ENCODE data around the gene UBR2.
"Not testable (repeated sequence)": the region's sequence is repeated elsewhere in the genome, so short reads cannot be mapped to it uniquely, and the experiment has no call there.

The UBR2 gene

DNA sequence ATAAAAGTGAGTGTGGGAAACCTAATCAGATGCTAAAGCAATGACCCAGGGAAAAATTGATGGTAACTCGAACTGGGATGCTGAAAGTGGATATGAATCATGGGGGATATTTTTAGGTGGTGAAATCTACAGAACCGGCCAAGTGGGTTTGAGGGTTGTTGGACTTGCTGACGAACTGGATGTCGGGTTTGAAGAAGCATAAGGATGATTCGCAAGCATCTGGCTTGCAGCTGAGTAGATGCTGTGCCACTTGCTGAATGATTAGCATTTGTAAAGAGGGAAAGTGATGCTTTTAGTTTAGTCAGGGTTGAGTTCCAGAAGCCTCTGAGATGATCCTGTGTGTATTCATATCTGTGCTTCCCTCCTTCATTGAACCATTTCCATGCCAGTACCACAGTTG lies 54.9 kb downstream of the UBR2 start:
- DNase-seq = no peak

DNA sequence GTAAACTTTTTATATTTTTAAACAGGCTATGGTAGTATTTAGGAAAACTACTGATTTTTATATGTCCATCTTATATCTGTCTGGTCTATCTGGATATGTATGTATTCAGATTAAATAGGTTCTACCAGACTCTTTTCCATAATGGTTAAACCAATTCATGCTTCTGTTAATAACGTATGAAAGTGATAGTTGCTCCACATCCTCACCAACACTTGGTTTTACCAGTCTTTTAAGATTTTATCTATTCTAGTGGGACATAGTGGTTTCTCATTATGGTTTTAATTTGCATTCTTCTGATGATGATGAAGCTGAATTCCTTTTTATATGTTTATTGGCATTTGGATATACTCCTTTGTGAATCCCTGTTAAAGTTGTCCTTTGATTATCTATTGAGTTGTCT lies 56.1 kb downstream of the UBR2 start:
- DNase-seq = no peak

GRCh38 chr6:42624601-42625000 lies 60.8 kb downstream of the UBR2 start:
- no peak for DNase-seq

DNA sequence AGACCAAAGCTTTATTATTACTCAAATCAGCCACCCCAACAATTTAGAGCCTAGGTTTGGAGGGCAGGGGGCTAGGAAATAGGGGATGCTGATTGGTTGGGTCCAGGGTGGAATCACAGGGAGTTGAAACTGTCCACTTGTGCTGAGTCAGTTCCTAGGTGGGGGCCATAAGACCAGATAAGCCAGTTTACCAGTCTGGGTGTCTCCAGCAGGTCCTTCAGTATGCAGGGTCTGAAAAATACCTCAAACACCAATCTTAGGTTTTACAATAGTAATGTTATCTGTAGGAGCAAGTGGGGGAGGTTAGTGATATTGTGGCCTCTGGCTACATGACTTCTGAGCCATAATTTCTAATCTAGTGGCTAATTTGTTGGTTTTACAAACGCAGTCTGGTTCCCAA lies 63.2 kb downstream of the UBR2 start:
- DNase-seq = no peak

- no peak for DNase-seq
Measured at GRCh38 chr6:42627674-42628073, 63.8 kb downstream of the UBR2 start.

GRCh38 chr6:42628604-42629003 lies 64.8 kb downstream of the UBR2 start:
- no peak for DNase-seq

DNA sequence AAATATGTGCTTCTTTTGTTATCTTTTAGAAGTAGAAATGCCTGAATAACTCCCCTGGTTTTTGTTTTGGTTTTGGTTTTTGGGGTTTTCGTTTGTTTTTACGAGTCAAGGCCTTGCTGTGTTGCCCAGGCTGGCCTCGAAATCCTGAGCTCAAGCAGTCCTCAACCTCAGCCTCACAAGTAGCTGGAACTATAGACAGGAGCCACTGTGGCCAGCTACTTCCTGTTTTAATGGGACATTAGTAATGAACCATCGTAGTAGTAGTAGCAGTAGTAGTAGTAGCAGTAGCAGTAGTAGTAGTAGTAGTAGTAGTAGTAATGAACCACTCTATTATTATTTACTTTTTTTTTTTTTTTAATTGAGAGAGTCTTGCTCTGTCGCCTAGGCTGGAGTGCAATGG lies 66.0 kb downstream of the UBR2 start:
- DNase-seq = no peak

- no peak for DNase-seq
Measured at GRCh38 chr6:42637681-42638080, 73.9 kb downstream of the UBR2 start.

- no peak for DNase-seq
Measured at GRCh38 chr6:42642794-42643193, 79.0 kb downstream of the UBR2 start.

DNA sequence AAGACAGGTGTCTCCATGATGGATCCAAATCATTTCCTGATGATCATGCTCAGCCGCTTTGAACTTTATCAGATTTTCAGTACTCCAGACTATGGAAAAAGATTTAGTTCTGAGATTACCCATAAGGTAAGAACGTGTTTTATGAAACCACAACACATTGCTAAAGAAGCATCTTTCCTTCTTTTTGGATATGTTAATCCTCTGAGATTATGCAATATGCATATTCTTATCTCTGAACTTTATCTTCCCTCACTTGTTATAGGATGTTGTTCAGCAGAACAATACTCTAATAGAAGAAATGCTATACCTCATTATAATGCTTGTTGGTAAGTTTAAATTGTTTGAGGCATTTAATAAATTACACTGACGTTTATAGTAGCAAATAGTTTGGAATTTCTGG lies 80.4 kb downstream of the UBR2 start:
- DNase-seq = no peak

DNA sequence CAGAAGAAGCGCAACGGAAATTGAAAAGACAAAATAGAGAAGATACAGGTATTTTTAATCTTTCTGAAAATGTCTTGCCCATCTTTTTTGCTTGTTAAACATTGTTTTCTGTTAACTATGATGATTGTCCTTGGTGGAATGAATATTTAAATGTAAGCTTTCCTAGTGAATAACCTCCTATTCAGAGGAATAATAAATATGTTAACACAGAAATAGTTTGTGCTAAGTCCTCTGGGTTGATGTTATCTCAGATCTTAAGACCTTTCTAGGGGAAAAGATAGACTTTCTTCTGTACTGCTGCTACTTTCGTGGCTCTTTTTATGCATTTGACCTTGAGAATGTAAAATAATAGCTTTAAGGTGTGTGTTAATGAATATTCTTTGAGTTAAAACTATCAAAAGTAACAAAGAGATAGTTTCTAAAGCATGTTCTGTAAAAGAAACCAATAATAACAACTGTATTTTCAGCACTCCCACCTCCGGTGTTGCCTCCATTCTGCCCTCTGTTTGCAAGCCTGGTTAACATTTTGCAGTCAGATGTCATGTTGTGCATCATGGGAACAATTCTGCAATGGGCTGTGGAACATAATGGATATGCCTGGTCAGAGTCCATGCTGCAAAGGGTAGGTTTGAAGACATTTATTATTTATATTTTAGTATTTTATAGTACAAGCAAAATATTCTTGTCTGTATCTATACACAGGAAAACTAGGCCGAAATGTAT lies 88.4 kb downstream of the UBR2 start:
- DNase-seq = no peak

DNA sequence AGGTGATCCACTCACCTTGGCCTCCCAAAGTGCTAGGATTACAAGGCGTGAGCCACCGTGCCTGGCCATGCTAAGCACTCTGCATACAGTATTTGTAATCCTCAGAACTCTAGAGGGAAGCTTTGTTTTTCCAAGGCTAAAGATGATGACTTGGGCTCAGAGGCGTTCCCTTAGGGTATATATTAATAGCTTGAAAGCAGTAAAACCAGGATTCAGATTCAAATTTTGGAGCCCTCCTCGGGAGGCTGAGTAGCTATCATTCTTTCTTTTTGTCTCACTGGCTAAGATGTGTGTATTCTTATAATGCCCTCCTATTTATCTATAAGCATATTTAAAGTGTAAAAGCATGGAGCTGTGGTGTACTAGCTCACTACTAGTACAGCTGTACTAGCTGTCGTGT lies 90.0 kb downstream of the UBR2 start:
- no peak for DNase-seq

GRCh38 chr6:42659806-42660205 lies 96.0 kb downstream of the UBR2 start:
- no peak for DNase-seq

DNA sequence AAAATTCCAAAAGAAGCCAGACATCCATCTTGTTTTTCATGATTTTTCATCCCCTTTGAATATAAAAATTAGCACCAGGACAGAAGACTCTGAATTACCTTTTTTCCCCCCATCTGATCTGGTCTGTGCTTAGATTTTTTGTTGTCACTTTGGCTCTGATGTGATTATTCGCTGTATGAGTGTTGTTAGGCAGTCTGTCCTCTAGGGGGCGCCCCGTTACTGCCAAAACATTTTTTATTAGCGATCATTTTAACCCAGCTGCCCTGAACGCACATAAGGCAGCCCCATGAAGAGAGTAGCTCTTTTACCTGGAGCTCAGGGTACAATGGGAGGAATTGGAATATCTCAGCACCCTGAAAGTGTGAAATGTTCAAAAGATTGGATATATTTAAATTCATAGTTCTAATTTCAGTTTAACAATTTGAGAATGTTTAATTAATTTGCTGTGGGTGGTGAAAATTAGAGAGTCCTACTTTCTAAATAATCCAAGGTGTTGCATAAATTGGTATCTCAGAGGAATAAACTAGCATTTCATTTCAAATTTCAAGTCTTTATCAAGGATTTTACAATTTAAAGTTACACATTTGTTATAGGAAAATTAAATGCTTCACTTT lies 97.8 kb downstream of the UBR2 start:
- DNase-seq = peak; percentile 80

- DNase-seq = no peak
Measured at GRCh38 chr6:42664718-42665117, 100.9 kb downstream of the UBR2 start.

DNA sequence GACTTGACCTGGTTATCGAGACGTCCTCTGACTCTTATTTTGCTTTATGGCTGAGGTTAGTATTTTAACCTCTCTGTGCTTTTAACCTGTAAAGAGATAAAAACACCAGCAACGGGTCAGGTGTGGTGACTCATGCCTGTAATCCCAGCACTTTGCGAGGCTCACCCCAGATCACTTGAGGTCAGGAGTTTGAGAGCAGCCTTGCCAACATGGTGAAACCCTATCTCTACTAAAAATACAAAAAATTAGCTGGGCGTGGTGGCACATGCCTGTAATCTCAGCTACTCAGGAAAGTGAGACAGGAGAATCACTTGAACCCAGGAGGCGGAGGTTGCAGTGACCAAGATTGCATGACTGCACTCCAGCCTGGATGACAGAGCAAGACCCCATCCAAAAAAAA lies 110.5 kb downstream of the UBR2 start:
- not testable (repeated sequence) for DNase-seq

- DNase-seq = no peak
Measured at GRCh38 chr6:42674780-42675179, 111.0 kb downstream of the UBR2 start.

GRCh38 chr6:42679358-42679757 lies 115.5 kb downstream of the UBR2 start:
- no peak for DNase-seq

DNA sequence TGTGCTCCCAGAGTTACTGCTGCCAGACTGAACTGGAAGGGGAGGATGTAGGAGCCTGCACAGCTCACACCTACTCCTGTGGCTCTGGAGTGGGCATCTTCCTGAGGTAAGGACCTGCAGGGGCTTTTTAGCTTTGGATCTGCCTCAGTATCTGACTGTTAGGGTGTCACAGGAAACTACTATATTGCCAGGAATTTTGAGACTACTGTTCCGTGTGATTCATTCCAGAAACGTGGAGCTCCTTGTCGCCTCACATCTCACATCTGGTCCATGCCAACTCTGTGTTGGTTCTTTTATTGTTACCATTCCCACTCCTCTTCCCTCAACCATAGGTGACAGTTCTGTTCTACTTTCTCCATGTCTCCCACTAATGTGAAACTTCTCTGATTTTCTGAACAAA lies 124.5 kb downstream of the UBR2 start:
- no peak for DNase-seq

- DNase-seq = no peak
Measured at GRCh38 chr6:42689371-42689770, 125.5 kb downstream of the UBR2 start.

DNA sequence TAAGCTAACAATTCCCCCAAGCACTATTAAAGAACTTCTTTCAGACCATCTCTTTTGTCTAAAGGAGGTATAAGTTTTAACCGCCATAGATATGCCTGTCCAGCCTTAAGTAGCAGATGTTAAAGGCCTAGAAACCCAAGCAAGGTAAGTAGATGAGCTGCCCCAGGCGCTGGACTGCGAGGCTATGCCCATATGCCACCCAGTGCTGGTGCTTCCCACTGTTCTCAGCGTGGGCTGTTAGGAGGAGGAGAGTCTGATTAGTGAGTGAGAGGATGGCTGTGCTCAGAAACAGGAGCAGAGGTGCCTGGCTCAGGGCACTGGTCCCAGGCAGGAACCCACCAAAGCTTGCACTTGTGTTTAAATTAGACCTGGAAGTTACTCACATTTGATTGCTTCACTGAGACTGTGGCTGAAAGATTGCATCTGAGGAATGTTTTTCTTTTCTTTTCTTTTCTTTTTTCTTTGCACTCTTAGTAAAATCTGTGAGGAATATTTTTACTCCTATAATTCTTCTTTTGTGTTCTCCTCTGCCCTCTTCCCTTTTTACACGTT lies 126.4 kb downstream of the UBR2 start:
- DNase-seq = no peak

GRCh38 chr6:42690872-42691271 lies 127.0 kb downstream of the UBR2 start:
- DNase-seq = no peak

DNA sequence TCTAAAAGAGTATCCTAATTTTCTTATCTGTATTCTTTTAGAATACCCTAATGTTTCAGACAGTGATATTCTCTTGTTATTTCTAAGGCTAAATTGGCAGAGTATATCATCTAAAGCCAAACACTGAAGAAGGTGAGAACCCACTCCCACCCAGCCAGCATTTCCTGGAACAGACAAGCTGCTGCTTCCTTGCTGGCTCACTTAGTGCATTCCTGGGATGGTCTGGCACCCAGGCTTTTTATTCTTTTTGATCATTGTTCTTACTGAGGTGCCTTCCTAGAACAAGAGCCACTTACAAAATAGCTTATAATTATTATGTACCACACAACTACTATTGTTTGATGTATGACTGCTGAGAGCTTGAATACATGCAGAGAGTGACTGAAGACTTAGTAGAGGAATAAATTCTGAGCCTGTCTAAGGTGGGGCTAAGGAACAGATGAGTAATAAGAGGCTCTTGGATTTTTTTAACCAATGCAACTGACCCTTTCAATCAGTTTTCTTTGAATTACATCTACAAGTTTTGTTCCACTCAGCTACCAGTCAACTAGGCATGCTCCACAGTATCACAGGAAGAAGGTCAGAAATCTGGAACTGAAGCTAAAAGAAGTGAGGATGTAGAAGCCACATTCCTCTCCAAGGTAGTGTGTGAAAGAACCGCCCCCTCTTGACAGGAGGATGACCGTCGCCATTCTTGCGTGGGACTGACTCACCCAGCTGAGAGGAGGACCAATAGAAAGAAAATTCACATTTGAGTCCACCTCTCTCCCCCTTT lies 128.5 kb downstream of the UBR2 start:
- DNase-seq = no peak
